Cardiac septum (tissue), 1 donor: ENCODE results near the gene ABHD12B. TPM values are rescaled to one million over a fixed set of nuclear protein-coding genes. Genes with fewer than 3 reads are reported as not detected.
"Not testable (repeated sequence)": the region's sequence is repeated elsewhere in the genome, so short reads cannot be mapped to it uniquely, and the experiment has no call there.

Experiments used
- DNase-seq: peaks from one replicate; pipeline ENCODE4 v3.0.0-alpha.2; 2020; ENCODE audit warnings: low spot score
- intact Hi-C: fragments of 100-400 bp; cut with DNase I; formaldehyde crosslinking; loops from one replicate; pipeline ENCODE4 v1.14.0; 2022
- total RNA-seq: library from RNA; stranded (reverse); fragmentation: NEBNext Ultra II Directional; extraction: Animal tissue kit (Norgen Biotek cat#: 25700); gene quantifications from one replicate; pipeline ENCODE4 v1.2.1, GENCODE V29; 2021
- donor health status: DM: no; HTN: no; CAD: no.

The ABHD12B gene
- total RNA-seq, 1 donor from 2014 or later = not detected

GRCh38 chr14:50875359-50876070 lies 3.7 kb downstream of the ABHD12B start:
- intact Hi-C loops = no loop called here

GRCh38 chr14:50882932-50883826 lies 11.3 kb downstream of the ABHD12B start:
- intact Hi-C loops = no loop called here
- no peak for DNase-seq

More at GRCh38 chr14:50875359-50876070, 3.7 kb downstream of the ABHD12B start:
- DNase-seq = no peak

- no peak for DNase-seq
These were observed 12.0 kb downstream of the ABHD12B start for GRCh38 chr14:50883827-50884197.

GRCh38 chr14:50887476-50887875 lies 15.6 kb downstream of the ABHD12B start:
- intact Hi-C loops = no loop called here
- DNase-seq = no peak

More at GRCh38 chr14:50883827-50884197, 12.0 kb downstream of the ABHD12B start:
- intact Hi-C loops = no loop called here

- intact Hi-C loops = no loop called here
- DNase-seq = no peak
These were observed 20.4 kb downstream of the ABHD12B start for GRCh38 chr14:50892255-50892654.

GRCh38 chr14:50896421-50896820 lies 24.6 kb downstream of the ABHD12B start:
- intact Hi-C loops, DNase-seq: not testable (repeated sequence)

GRCh38 chr14:50897005-50897404 lies 25.2 kb downstream of the ABHD12B start:
- DNase-seq, intact Hi-C loops: not testable (repeated sequence)

GRCh38 chr14:50897658-50898175 lies 25.9 kb downstream of the ABHD12B start:
- DNase-seq = no peak
- intact Hi-C loops = no loop called here

- intact Hi-C loops = no loop called here
- DNase-seq = no peak
These were observed 29.5 kb downstream of the ABHD12B start for GRCh38 chr14:50901361-50901760.

GRCh38 chr14:50904719-50905118 lies 32.9 kb downstream of the ABHD12B start:
- DNase-seq = no peak
- intact Hi-C loops = no loop called here

GRCh38 chr14:50906326-50907065 lies 34.6 kb downstream of the ABHD12B start:
- no peak for DNase-seq
- intact Hi-C loops = no loop called here

- DNase-seq = no peak
- intact Hi-C loops = no loop called here
These were observed 38.9 kb downstream of the ABHD12B start for GRCh38 chr14:50910495-50911420.

- intact Hi-C loops = no loop called here
- DNase-seq = no peak
These were observed 45.6 kb downstream of the ABHD12B start for GRCh38 chr14:50917449-50917848.

GRCh38 chr14:50919524-50919923 lies 47.7 kb downstream of the ABHD12B start:
- DNase-seq, intact Hi-C loops: not testable (repeated sequence)

GRCh38 chr14:50920482-50921230 lies 48.8 kb downstream of the ABHD12B start:
- no peak for DNase-seq
- intact Hi-C loops = no loop called here

- intact Hi-C loops = no loop called here
These were observed 51.0 kb downstream of the ABHD12B start for GRCh38 chr14:50922803-50923202.

GRCh38 chr14:50924236-50924635 lies 52.4 kb downstream of the ABHD12B start:
- intact Hi-C loops = no loop called here
- no peak for DNase-seq

More at GRCh38 chr14:50922803-50923202, 51.0 kb downstream of the ABHD12B start:
- DNase-seq = no peak

- intact Hi-C loops = no loop called here
- no peak for DNase-seq
These were observed 53.0 kb downstream of the ABHD12B start for GRCh38 chr14:50924843-50925242.
